HEK293T (cell line): ENCODE results near the gene UBL7.

Experiments
- BHLHE40 ChIP-seq: fragments of 450-650 bp; IDR thresholded peaks from 2 replicates; pipeline ENCODE4 v1.6.1; 2016; ENCODE audit warnings: mild to moderate bottlenecking, moderate library complexity, borderline replicate concordance
- CTBP1 ChIP-seq: fragments of 450-650 bp; IDR thresholded peaks from 2 replicates; pipeline ENCODE4 v1.6.1; 2016; ENCODE audit warnings: borderline replicate concordance
- ELF4 ChIP-seq: fragments of 450-650 bp; IDR thresholded peaks from 2 replicates; pipeline ENCODE4 v1.6.1; 2017; ENCODE audit warnings: antibody characterized with exemption
- FOXA1 ChIP-seq: fragments of 450-650 bp; IDR thresholded peaks from 2 replicates; pipeline ENCODE4 v1.6.1; 2016; ENCODE audit warnings: mild to moderate bottlenecking
- FOXK2 ChIP-seq: fragments of 450-650 bp; IDR thresholded peaks from 2 replicates; pipeline ENCODE4 v1.6.1; 2016; ENCODE audit warnings: mild to moderate bottlenecking
- FOXM1 ChIP-seq: fragments of 450-650 bp; IDR thresholded peaks from 2 replicates; pipeline ENCODE4 v1.6.1; 2017; ENCODE audit warnings: mild to moderate bottlenecking, borderline replicate concordance
- HDGF ChIP-seq: fragments of 450-650 bp; IDR thresholded peaks from 2 replicates; pipeline ENCODE4 v1.6.1; 2017; ENCODE audit warnings: antibody characterized with exemption, borderline replicate concordance
- L3MBTL2 ChIP-seq: fragments of 450-650 bp; conservative IDR thresholded peaks from 2 replicates; pipeline ENCODE4 v1.6.1; 2016; ENCODE audit warnings: mild to moderate bottlenecking
- NFRKB ChIP-seq: fragments of 450-650 bp; IDR thresholded peaks from 2 replicates; pipeline ENCODE4 v1.6.1; 2016; ENCODE audit warnings: mild to moderate bottlenecking, moderate library complexity
- SP1 ChIP-seq: fragments of 450-650 bp; IDR thresholded peaks from 2 replicates; pipeline ENCODE4 v1.6.1; 2017
- SUZ12 ChIP-seq: fragments of 450-650 bp; IDR thresholded peaks from 2 replicates; pipeline ENCODE4 v1.6.1; 2016; ENCODE audit warnings: mild to moderate bottlenecking
- ZNF384 ChIP-seq: fragments of 450-650 bp; IDR thresholded peaks from 2 replicates; pipeline ENCODE4 v1.6.1; 2016
- TF ChIP-seq, protein P1 (sequence below): fragments of 450-650 bp; IDR thresholded peaks from 2 replicates; pipeline ENCODE4 v1.6.1; 2016

DNA sequence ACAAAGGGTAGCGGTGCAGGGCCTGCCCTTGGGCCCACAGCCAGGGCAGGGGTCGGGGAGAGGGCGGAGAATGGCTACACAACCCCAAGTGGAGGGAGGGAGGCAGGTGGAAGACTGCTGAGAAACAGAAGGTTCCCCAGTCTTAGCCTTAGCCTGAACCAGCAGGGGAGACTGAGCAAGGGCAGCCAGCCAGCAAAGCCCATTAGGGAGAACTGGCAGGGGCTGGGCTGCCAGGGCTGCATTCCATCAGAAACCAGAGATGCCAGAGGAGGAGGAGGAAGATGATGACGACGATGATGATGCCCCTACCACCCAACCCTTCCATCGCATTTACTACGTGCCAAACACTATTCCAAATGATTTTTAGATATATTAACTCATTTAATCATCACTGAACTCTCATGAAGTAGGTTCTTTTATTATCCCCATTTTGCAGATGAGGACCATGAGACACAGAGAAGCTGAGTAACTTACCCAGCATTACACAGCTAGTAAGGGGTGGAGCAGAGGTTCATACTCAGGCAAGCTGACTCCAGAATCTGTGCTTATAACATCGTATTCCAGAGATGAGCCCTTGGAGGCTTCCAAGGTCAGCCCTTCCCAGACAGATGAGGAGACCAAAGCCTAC, 35.9 kb downstream of the UBL7 start:
- TF ChIP-seq BHLHE40 (no peak), SUZ12 (no peak), FOXM1 (no peak), ELF4 (no peak), CTBP1 (no peak), SP1 (no peak), FOXK2 (no peak), ZNF384 (no peak), FOXA1 (no peak), NFRKB (no peak), HDGF (no peak), L3MBTL2 (no peak)
- TF ChIP-seq, protein P1, sequence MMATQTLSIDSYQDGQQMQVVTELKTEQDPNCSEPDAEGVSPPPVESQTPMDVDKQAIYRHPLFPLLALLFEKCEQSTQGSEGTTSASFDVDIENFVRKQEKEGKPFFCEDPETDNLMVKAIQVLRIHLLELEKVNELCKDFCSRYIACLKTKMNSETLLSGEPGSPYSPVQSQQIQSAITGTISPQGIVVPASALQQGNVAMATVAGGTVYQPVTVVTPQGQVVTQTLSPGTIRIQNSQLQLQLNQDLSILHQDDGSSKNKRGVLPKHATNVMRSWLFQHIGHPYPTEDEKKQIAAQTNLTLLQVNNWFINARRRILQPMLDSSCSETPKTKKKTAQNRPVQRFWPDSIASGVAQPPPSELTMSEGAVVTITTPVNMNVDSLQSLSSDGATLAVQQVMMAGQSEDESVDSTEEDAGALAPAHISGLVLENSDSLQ, result no peak
